Dedifferentiated amniotic fluid mesenchymal stem cell (primary cell): ENCODE data around the gene NUP58.
A peak's percentile ranks its signal among the peaks of the same experiment; 100 is the strongest.
"Not testable (repeated sequence)": the region's sequence is repeated elsewhere in the genome, so short reads cannot be mapped to it uniquely, and the experiment has no call there.

Experiments
- DNase-seq: peaks from one replicate; pipeline ENCODE4 v3.0.0-alpha.2; 2016; ENCODE audit errors: extremely low spot score

Gene NUP58

GRCh38 chr13:25302121-25302520, 696 bp downstream of the NUP58 start:
- no peak for DNase-seq

DNA sequence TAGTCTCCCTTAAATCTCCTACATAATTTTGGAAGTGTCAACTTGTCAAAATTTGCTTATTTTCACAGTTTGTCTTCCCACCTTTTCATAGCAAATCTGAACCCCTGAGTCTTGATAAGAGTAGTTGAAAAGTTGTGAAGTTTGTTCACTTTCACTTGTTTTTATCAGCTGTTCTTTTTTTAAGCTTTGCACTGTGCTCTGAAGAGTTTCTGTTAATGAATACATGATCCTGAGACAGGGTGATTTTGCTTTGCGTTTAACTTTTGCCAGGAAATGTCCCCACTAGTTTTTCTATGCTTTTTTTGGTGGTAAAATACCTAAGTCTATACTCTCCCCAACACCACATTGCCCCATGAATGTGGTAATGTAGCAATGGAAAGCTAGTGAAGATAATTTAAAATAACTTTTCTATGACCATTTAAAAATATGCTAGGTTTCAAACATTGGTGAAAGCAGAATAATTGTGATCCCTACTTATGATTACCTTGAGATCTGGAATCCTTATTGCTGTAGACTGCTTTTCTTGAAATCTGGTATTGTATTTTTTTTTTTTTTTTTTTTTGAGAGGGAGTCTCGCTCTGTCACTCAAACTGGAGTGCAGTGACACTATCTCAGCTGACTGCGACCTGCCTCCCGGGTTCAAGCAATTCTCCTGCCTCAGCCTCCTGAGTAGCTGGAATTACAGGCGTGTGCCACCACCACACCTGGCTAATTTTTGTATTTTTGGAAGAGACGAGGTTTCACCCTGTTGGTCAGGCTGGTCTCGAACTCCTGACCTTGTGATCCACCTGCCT, 5.4 kb downstream of the NUP58 start:
- DNase-seq, result no peak

GRCh38 chr13:25310891-25311290, 9.5 kb downstream of the NUP58 start:
- DNase-seq, result no peak

- DNase-seq, result not testable (repeated sequence)
These were observed 17.5 kb downstream of the NUP58 start for GRCh38 chr13:25318946-25319345.

- DNase-seq, result no peak
These were observed 18.3 kb downstream of the NUP58 start for GRCh38 chr13:25319771-25320170.

- no peak for DNase-seq
These were observed 22.7 kb downstream of the NUP58 start for GRCh38 chr13:25324100-25324499.

DNA sequence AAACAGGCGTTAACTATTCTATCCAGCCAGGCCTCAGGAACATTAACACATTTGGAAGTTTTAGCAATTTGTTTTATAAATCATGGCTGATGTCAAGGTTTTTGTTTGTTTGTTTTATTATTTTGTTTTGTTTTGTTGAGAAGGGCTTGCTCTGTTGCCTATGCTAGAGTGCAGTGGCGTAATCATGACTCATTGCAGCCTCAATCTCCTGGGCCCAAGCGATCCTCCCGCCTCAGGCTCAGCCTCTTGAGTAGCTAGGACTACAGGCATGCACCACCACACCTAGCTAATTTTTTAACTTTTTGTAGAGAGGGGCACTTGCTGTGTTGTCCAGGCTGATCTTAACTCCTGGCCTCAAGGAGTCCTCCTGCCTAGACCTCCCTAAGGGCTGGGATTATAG, 28.3 kb downstream of the NUP58 start:
- no peak for DNase-seq

GRCh38 chr13:25330541-25330940, 29.1 kb downstream of the NUP58 start:
- no peak for DNase-seq

- DNase-seq, result no peak
These were observed 34.4 kb downstream of the NUP58 start for GRCh38 chr13:25335856-25336255.

- DNase-seq, result no peak
These were observed 44.2 kb downstream of the NUP58 start for GRCh38 chr13:25345576-25345975.

DNA sequence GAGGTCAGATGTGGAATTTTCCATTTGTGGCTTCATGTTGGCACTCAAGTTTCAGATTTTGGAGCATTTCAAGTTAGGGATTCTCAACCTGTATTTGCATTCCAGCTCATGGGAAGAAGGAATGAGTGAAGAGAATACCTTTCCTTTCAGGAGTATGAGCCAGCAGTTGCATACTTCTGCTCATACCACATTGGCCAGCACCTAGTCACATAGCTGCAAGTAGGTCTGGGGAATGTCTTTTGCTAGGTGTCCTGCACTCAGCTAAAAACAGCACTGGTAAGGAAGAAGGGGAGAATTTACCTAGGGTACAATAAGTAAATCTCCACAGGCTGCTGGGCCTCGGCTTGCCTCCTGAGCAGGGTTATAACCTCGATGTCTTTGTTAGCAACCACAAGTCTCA, 45.7 kb downstream of the NUP58 start:
- DNase-seq, result no peak

DNA sequence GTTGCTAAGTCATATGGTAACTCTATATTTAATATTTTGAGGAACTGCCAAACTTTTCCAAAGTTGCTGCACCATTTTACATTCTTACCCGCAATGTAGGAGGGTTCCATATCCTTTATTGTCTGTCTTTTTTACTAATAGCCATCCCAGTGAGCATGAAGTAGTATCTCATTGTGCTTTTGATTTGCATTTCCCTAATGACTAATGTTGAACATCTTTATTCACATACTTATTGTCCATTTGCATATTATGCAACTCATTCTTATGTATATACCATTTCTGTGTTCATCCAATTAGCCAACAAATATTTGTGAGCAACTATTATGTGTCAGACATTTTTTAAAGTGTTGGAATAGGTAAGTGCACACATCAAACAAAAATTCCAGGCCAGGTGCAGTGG, 50.0 kb downstream of the NUP58 start:
- DNase-seq, result no peak

DNA sequence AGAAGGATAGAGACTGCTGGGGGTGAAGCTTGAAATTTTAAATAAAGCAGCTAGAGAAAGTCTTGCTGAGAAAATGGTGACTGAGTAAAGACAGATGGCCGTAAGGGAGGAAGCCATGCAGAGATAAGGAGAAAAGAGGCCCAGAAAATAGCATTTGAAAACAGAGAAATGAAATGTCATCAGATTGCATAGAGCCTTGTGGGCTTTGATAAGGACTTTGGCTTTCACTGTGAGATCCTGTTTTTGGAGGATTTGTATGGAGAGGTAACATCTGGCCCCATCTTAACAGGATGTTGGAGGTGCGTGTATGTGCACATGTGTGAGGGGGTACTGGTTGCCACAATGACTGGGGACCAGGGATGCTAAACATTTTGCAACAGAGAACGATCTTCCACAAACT, 50.8 kb downstream of the NUP58 start:
- no peak for DNase-seq

- DNase-seq, result no peak
These were observed 51.4 kb downstream of the NUP58 start for GRCh38 chr13:25352806-25353205.

GRCh38 chr13:25353344-25353743, 51.9 kb downstream of the NUP58 start:
- DNase-seq, result no peak

GRCh38 chr13:25354377-25354776, 53.0 kb downstream of the NUP58 start:
- DNase-seq, result no peak

DNA sequence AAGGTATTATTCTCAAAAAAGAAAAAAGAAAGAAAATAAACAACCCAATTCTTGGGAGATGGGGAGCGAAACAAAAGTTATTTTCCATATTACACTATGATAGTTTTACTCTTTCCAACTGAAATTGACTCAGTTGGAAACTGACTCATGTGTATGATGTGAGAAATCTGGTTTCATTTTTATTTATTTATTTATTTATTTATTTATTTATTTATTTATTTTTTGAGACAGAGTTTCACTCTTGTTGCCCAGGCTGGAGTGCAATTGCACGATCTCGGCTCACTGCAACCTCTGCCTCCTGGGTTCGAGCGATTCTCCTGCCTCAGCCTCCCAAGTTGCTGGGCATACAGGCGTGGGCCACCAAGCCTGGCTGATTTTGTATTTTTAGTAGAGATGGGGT, 59.0 kb downstream of the NUP58 start:
- not testable (repeated sequence) for DNase-seq

GRCh38 chr13:25365720-25366235, 64.4 kb downstream of the NUP58 start:
- DNase-seq, result no peak

DNA sequence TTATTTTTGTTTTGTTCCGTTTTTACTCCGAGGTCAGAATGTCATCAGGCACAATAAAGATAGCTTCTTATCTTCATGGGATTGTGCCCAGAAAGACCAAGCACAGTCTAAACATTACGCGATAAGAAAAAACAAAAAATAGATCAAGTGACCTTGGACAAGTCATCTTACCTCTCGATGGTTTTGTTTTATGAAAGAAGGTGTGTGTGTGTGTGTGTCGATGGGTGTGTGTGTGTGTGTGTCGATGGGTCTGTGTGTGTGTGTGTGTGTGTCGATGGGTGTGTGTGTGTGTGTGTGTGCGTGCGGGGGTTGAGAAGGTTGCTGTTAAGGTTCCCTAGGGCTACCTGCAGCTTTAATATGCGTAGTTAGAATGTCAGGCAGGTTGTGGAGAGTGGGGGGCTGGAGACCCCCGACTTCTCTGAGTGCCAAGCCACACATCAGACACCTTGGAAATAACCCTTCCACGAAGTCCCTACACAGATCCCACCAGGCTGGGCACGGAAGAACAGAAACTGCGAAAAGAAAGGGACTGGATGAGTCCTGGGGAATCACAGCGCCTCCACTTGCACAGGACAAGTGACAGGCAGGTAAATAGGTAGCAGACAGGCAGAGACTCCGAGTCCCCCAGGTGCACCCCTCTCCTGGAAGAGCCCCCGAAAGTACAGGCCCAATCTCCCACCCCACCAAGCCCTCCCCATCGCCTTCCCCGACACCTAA, 69.9 kb downstream of the NUP58 start:
- DNase-seq, result no peak

GRCh38 chr13:25371875-25372283, 70.5 kb downstream of the NUP58 start, which contains the start of gene ATP8A2:
Gene ATP8A2 (plus strand): TSS chr13:25371974. CDS start chr13:25372213, 239 bp downstream.
- no peak for DNase-seq

GRCh38 chr13:25372284-25373081, 71.1 kb downstream of the NUP58 start:
- no peak for DNase-seq

- peak; percentile 63 for DNase-seq
These were observed 74.4 kb downstream of the NUP58 start for GRCh38 chr13:25375727-25376358.
